ENCODE results near the gene ACTN3.

DNA sequence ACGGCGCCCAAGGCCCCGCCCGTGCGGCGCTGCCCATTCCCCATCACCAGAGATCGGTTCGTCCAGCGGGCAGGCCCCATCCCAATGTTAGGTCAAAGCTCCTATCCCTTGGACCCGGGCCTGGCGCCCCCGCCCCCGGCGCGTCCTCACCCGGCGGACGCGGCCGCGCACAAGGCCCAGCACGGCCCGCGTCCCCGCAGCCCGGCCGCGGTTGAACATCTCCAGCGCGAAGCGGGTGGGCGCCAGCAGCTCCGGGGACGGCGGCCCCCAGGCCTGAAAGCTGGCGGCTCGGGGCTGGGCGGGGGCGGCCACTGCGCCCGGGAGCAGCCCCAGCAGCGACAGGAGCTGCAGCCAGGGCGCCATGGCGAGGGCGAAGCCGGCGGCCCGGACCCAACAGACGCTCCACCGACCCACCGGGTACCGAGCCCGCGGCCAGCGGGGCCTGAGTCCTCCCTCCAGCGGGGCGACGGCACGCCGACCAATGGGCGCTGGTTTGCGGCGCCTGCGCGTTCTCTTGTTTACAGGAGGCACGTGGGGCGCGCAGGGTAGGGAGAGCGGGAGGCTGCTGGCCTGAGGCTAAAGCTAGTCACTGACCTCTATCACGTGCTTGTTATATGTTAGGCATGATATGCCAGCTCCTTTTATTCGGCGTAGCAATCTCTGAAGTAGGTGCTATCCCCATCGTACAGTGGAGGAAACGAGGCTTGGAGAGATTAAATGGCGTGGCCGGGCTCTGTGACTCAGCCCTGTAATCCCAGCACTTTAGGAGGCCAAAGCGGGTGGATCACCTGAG, 21.6 kb downstream of the ACTN3 start, which contains the start of gene CTSF:
- TF ChIP-seq, protein P1, sequence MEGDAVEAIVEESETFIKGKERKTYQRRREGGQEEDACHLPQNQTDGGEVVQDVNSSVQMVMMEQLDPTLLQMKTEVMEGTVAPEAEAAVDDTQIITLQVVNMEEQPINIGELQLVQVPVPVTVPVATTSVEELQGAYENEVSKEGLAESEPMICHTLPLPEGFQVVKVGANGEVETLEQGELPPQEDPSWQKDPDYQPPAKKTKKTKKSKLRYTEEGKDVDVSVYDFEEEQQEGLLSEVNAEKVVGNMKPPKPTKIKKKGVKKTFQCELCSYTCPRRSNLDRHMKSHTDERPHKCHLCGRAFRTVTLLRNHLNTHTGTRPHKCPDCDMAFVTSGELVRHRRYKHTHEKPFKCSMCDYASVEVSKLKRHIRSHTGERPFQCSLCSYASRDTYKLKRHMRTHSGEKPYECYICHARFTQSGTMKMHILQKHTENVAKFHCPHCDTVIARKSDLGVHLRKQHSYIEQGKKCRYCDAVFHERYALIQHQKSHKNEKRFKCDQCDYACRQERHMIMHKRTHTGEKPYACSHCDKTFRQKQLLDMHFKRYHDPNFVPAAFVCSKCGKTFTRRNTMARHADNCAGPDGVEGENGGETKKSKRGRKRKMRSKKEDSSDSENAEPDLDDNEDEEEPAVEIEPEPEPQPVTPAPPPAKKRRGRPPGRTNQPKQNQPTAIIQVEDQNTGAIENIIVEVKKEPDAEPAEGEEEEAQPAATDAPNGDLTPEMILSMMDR (IDR thresholded peaks at IDR 0.05), result no peak
- TF ChIP-seq ZC3H11A (IDR thresholded peaks at IDR 0.05) (no peak), POLR2A (IDR thresholded peaks at IDR 0.05; ENCODE audit: low read length) (peak; percentile 53), NFE2L2 (conservative IDR thresholded peaks at IDR 0.05; ENCODE audit: low read length) (no peak), JUN (IDR thresholded peaks at IDR 0.05) (no peak), SMC3 (IDR thresholded peaks at IDR 0.05) (no peak), MAZ (IDR thresholded peaks at IDR 0.05; ENCODE audit: borderline replicate concordance, low read depth, low read length) (no peak), RNF2 (IDR thresholded peaks at IDR 0.05; ENCODE audit: borderline replicate concordance, low read depth) (no peak), CHD2 (IDR thresholded peaks at IDR 0.05; ENCODE audit: low read length, partially characterized antibody) (no peak), EP300 (IDR thresholded peaks at IDR 0.05) (no peak), FOSB (CRISPR knock-in tag; IDR thresholded peaks at IDR 0.05) (no peak), ZSCAN20 (CRISPR knock-in tag; IDR thresholded peaks at IDR 0.05) (no peak)
- TF ChIP-seq, protein P2, sequence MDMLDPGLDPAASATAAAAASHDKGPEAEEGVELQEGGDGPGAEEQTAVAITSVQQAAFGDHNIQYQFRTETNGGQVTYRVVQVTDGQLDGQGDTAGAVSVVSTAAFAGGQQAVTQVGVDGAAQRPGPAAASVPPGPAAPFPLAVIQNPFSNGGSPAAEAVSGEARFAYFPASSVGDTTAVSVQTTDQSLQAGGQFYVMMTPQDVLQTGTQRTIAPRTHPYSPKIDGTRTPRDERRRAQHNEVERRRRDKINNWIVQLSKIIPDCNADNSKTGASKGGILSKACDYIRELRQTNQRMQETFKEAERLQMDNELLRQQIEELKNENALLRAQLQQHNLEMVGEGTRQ (IDR thresholded peaks at IDR 0.05), result peak; percentile 92
- TF ChIP-seq, protein P3, sequence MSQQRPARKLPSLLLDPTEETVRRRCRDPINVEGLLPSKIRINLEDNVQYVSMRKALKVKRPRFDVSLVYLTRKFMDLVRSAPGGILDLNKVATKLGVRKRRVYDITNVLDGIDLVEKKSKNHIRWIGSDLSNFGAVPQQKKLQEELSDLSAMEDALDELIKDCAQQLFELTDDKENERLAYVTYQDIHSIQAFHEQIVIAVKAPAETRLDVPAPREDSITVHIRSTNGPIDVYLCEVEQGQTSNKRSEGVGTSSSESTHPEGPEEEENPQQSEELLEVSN (IDR thresholded peaks at IDR 0.05; ENCODE audit: borderline replicate concordance, low read depth), result peak; percentile 99

Data from A549 (cell line).